Stimulated activated CD8-positive, alpha-beta memory T cell treated with anti-CD3 and anti-CD28 coated beads, Interleukin-7, amount 100 ng/mL, for 4 hours (primary cell): ENCODE data around the gene RGPD3.
A peak's percentile ranks its signal among the peaks of the same experiment; 100 is the strongest.
"Not testable (repeated sequence)": the region's sequence is repeated elsewhere in the genome, so short reads cannot be mapped to it uniquely, and the experiment has no call there.

Experiments used
- DNase-seq, 2 donors: peaks; one replicate each; pipeline ENCODE4 v3.0.0-alpha.2; 2020; ENCODE audit warnings: low read depth in 2 of 2

The RGPD3 gene

GRCh38 chr2:106486551-106487385 lies 18.6 kb upstream of the RGPD3 start, which contains the start of gene CD8B2:
CD8B2 (plus strand) TSS chr2:106487364; CDS start chr2:106487427, 63 bp downstream.
- not testable (repeated sequence) for DNase-seq

- DNase-seq: not testable (repeated sequence)
Measured at GRCh38 chr2:106479563-106479962, 11.3 kb upstream of the RGPD3 start.

- not testable (repeated sequence) for DNase-seq
Measured at GRCh38 chr2:106477647-106478046, 9.4 kb upstream of the RGPD3 start.

DNA sequence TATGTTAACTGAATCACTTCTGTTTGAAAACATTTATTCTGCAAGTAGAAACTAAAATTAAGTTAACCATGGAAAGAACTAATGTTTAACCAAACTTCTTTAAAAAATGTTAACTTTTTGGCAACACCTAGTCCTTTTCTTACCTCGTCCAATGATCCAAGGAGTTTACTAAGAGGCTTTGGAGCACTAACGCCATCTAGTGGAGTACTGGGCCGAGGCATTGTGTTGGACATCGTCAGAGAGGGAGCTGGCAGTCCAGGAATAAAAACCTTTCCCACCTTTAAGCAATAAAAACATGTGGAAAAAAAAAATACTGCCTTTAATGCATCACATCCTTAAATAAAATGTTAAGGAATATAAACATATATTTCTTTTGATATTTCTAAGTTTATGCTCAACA lies 2.4 kb upstream of the RGPD3 start:
- DNase-seq: peak in 1 of 2 donors; percentile 16

GRCh38 chr2:106467516-106467915 lies 697 bp downstream of the RGPD3 start:
- not testable (repeated sequence) for DNase-seq

DNA sequence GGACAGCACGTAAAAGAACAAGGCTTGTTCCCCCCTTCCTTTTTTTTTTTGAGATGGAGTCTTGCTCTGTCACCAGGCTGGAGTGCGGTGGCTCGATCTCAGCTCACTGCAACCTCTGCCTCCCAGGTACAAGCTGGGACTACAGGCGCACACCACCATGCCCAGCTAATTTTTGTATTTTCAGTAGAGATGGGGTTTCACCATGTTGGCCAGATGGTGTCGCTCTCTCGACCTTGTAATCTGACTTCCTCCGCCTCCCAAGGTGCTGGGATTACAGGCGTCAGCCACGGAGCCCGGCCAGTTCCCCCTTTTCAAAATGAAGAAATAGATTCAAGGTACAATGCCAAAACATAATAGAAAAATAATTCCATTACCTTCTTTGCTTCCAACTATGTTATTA lies 6.3 kb downstream of the RGPD3 start:
- DNase-seq: not testable (repeated sequence)

GRCh38 chr2:106390680-106391079 lies 77.5 kb downstream of the RGPD3 start:
- not testable (repeated sequence) for DNase-seq

- not testable (repeated sequence) for DNase-seq
Measured at GRCh38 chr2:106388814-106389410, 79.3 kb downstream of the RGPD3 start.

- DNase-seq: not testable (repeated sequence)
Measured at GRCh38 chr2:106384548-106384947, 83.7 kb downstream of the RGPD3 start.

GRCh38 chr2:106381867-106382266 lies 86.3 kb downstream of the RGPD3 start:
- not testable (repeated sequence) for DNase-seq

DNA sequence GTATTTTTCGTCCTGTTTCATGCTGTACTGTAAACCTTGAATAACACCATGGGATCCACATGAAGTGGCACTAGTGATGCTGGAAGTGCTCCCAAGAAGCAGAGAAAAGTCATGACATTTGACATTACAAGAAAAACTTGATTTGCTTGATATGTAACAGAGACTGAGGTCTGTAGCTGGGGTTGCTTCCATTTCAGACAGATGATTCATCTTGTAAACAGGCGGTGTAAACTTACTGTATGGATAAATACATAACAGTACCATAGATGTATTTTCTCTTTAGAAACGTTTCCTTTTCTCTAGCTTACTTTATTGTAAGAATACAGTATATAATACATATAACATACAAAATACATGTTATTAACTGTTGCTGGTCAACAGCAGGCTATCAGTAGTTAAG lies 88.6 kb downstream of the RGPD3 start:
- not testable (repeated sequence) for DNase-seq

- DNase-seq: not testable (repeated sequence)
Measured at GRCh38 chr2:106369182-106369581, 99.0 kb downstream of the RGPD3 start.

GRCh38 chr2:106366204-106366885 lies 101.9 kb downstream of the RGPD3 start:
- no peak for DNase-seq

- DNase-seq: no peak
Measured at GRCh38 chr2:106363791-106364190, 104.4 kb downstream of the RGPD3 start.

GRCh38 chr2:106362789-106363188 lies 105.4 kb downstream of the RGPD3 start:
- DNase-seq: no peak

- no peak for DNase-seq
Measured at GRCh38 chr2:106359512-106359911, 108.7 kb downstream of the RGPD3 start.

GRCh38 chr2:106358521-106358920 lies 109.7 kb downstream of the RGPD3 start:
- DNase-seq: no peak

GRCh38 chr2:106358081-106358480 lies 110.1 kb downstream of the RGPD3 start:
- DNase-seq: no peak

- DNase-seq: no peak
Measured at GRCh38 chr2:106356291-106356690, 111.9 kb downstream of the RGPD3 start.

DNA sequence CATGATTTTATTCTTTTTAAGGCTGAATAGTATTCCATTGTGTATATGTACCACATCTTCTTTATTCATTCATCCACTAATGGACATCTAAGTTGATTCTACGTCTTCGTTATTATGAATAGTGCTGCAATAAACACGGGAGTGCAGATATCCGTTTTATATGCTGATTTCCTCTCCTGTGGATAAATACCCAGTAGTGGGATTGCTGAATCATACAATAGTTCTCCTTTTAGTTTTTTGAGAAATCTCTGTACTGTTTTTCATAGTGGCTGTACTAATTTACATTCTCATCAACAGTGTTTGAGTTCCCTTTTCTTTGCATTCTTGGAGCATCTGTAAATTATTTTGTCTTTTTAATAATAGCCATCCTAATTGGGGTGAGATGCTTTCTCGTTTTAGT lies 114.5 kb downstream of the RGPD3 start:
- DNase-seq: no peak

DNA sequence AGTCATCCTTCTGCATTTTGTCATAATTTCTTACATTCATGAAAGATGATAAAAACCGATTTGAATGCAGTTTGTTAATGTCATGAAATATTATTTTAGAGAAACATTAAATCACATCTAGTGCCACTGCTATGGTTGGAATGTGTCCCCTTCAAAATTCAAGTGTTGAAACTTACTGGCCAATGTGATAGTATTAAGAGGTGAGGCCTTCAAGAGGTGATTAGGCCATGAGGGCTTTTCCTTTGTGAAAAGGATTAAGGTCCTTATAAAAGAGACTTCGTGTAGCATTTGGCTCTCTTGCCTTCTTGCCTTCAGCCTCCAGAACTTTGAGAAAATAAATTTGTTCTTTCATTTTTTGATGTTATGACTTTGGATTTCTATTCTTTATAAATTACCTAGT lies 117.2 kb downstream of the RGPD3 start:
- no peak for DNase-seq

GRCh38 chr2:106344302-106344701 lies 123.9 kb downstream of the RGPD3 start:
- DNase-seq: no peak
